ENCODE results near the gene CAPN15. TPM values are rescaled to one million over a fixed set of nuclear protein-coding genes. Genes with fewer than 3 reads are reported as not detected.

Gene CAPN15
- total RNA-seq, 1 experiment from 2014 or later: 76.4 TPM

GRCh38 chr16:519841-520687, 7.4 kb upstream of the CAPN15 start:
- Histone ChIP-seq H3K27ac (ENCODE audit: insufficient read length, low read depth, low read length) (no peak overlapping the region), H4K5ac (ENCODE audit: insufficient read length, low read depth, low read length) (no peak overlapping the region), H3K56ac (ENCODE audit: insufficient read length, low read depth, low read length) (no peak overlapping the region), H2AK5ac (ENCODE audit: insufficient read length, low read length) (no peak overlapping the region), H3T11ph (ENCODE audit: low read length) (no peak overlapping the region), H3K79me2 (ENCODE audit: insufficient read depth, low read length) (no peaks in the 10 kb centered on the region), H3K18ac (ENCODE audit: insufficient read length, low read depth, low read length) (no peak overlapping the region), H3K79me1 (ENCODE audit: insufficient read depth, low read depth, low read length, poor library complexity, severe bottlenecking) (no peaks in the 10 kb centered on the region), H3K14ac (ENCODE audit: insufficient read depth, low read length) (no peak overlapping the region), H3K23ac (ENCODE audit: insufficient read length, low read depth, low read length) (no peak overlapping the region), H2BK20ac (ENCODE audit: low read depth, low read length, poor library complexity, severe bottlenecking) (no peak overlapping the region), H2BK120ac (ENCODE audit: low read depth, low read length, poor library complexity, severe bottlenecking) (no peak overlapping the region), H2BK15ac (ENCODE audit: low read depth, low read length) (no peak overlapping the region), H2BK5ac (ENCODE audit: insufficient read length, low read length) (no peak overlapping the region), H3K4me1 (ENCODE audit: insufficient read depth, low read length) (no peaks in the 10 kb centered on the region), H4K91ac (ENCODE audit: insufficient read length, low read depth, low read length) (no peak overlapping the region), H2BK12ac (ENCODE audit: insufficient read length, low read depth, low read length) (no peak overlapping the region), H3K4ac (ENCODE audit: low read depth, low read length) (no peak overlapping the region), H2AFZ (ENCODE audit: low read length) (no peak overlapping the region), H4K20me1 (ENCODE audit: control insufficient read depth, insufficient read depth, insufficient read length) (no peaks in the 10 kb centered on the region), H4K8ac (replicated peaks; ENCODE audit: insufficient read length, low read depth, low read length) (no peak overlapping the region), H3K9me3 (ENCODE audit: control insufficient read depth, low read depth, low read length) (no peaks in the 10 kb centered on the region), H3K9ac (ENCODE audit: extremely low read depth, insufficient read length, low read length) (no peak overlapping the region), H3K4me2 (ENCODE audit: insufficient read depth, insufficient read length, low read length) (no peak overlapping the region), H3K27me3 (ENCODE audit: insufficient read depth, low read length) (no peaks in the 10 kb centered on the region), H3K23me2 (ENCODE audit: insufficient read length, low read depth, low read length, poor library complexity, severe bottlenecking) (no peaks in the 10 kb centered on the region)
- peaks cover 0 to 5% of the 10 kb centered on the region in 2 experiments; a peak in 2 of 4 replicates for H3K4me1 Mint-ChIP-seq
- no peaks in the 10 kb centered on the region for H3K9me3 Mint-ChIP-seq
- WGBS (ENCODE audit: extremely low coverage, insufficient read length, low lambda C conversion rate): no CpG with 5 or more reads among the region's 35 CpGs
- H3K4me3 Mint-ChIP-seq: no peak overlapping the region
- H3K36me3 Mint-ChIP-seq (ENCODE audit: insufficient read depth in 1 of 3, low read depth in 3 of 3): peaks cover 4 to 20% (median 14%) of the 10 kb centered on the region in 3 experiments; a peak in 6 of 7 replicates
- no peaks in the 10 kb centered on the region; the same call in 1 of the 2 replicates for H3K27me3 Mint-ChIP-seq (ENCODE audit: low read depth)
- TF ChIP-seq CTCF (conservative IDR thresholded peaks at IDR 0.05): no peak
- DNase-seq: no peak
- H3K27ac Mint-ChIP-seq: no peak overlapping the region

Data from H9 (cell line).